HEK293 (cell line): Measurements from ENCODE around the gene CDK4.

Experiments used
- CTCF ChIP-seq: fragments of 450-650 bp; formaldehyde crosslinking; IDR thresholded peaks from 2 replicates; pipeline ENCODE4 v1.5.1; 2016; ENCODE audit warnings: missing biosample characterization, missing genetic modification characterization
- GLIS2 ChIP-seq: fragments of 450-650 bp; formaldehyde crosslinking; IDR thresholded peaks from 2 replicates; pipeline ENCODE4 v1.5.1; 2016; ENCODE audit warnings: missing biosample characterization, missing genetic modification characterization
- KLF10 ChIP-seq: fragments of 450-650 bp; IDR thresholded peaks from 2 replicates; pipeline ENCODE4 v1.5.1; 2018; ENCODE audit warnings: missing biosample characterization, mild to moderate bottlenecking, missing genetic modification characterization
- KLF9 ChIP-seq: fragments of 450-650 bp; formaldehyde crosslinking; IDR thresholded peaks from 2 replicates; pipeline ENCODE4 v1.5.1; 2016; ENCODE audit warnings: missing biosample characterization, missing genetic modification characterization, low read depth
- SALL2 ChIP-seq: fragments of 450-650 bp; formaldehyde crosslinking; IDR thresholded peaks from 2 replicates; pipeline ENCODE4 v1.5.0; 2017; ENCODE audit warnings: missing biosample characterization, mild to moderate bottlenecking, missing genetic modification characterization, borderline replicate concordance
- SCRT1 ChIP-seq: fragments of 450-650 bp; formaldehyde crosslinking; IDR thresholded peaks from 2 replicates; pipeline ENCODE4 v1.5.1; 2016; ENCODE audit warnings: missing biosample characterization, missing genetic modification characterization, borderline replicate concordance
- WT1 ChIP-seq: fragments of 450-650 bp; formaldehyde crosslinking; IDR thresholded peaks from 2 replicates; pipeline ENCODE4 v1.5.1; 2016; ENCODE audit warnings: missing biosample characterization, missing genetic modification characterization
- ZBTB10 ChIP-seq: fragments of 450-650 bp; formaldehyde crosslinking; IDR thresholded peaks from 2 replicates; pipeline ENCODE4 v1.5.1; 2016; ENCODE audit warnings: missing biosample characterization, missing genetic modification characterization
- ZBTB44 ChIP-seq: fragments of 450-650 bp; IDR thresholded peaks from 2 replicates; pipeline ENCODE4 v1.5.1; 2018; ENCODE audit warnings: missing biosample characterization, mild to moderate bottlenecking, missing genetic modification characterization
- ZIC2 ChIP-seq: fragments of 450-650 bp; formaldehyde crosslinking; IDR thresholded peaks from 2 replicates; pipeline ENCODE4 v1.5.1; 2016; ENCODE audit warnings: missing biosample characterization, missing genetic modification characterization
- ZNF121 ChIP-seq: fragments of 450-650 bp; formaldehyde crosslinking; IDR thresholded peaks from 2 replicates; pipeline ENCODE4 v1.5.1; 2016; ENCODE audit warnings: missing biosample characterization, missing genetic modification characterization
- ZNF140 ChIP-seq: fragments of 450-650 bp; formaldehyde crosslinking; IDR thresholded peaks from 2 replicates; pipeline ENCODE4 v1.5.1; 2016; ENCODE audit warnings: missing biosample characterization, missing genetic modification characterization
- ZNF148 ChIP-seq: fragments of 450-650 bp; formaldehyde crosslinking; IDR thresholded peaks from 2 replicates; pipeline ENCODE4 v1.5.0; 2017; ENCODE audit warnings: missing biosample characterization, missing genetic modification characterization, borderline replicate concordance
- ZNF394 ChIP-seq: fragments of 450-650 bp; formaldehyde crosslinking; IDR thresholded peaks from 2 replicates; pipeline ENCODE4 v1.5.1; 2016; ENCODE audit warnings: missing biosample characterization, missing genetic modification characterization, mild to moderate bottlenecking, moderate library complexity, borderline replicate concordance
- ZNF521 ChIP-seq: fragments of 450-650 bp; formaldehyde crosslinking; IDR thresholded peaks from 2 replicates; pipeline ENCODE4 v1.5.1; 2017; ENCODE audit warnings: missing biosample characterization, mild to moderate bottlenecking, missing genetic modification characterization
- ZNF660 ChIP-seq: fragments of 450-650 bp; IDR thresholded peaks from 2 replicates; pipeline ENCODE4 v1.5.1; 2018; ENCODE audit warnings: missing biosample characterization, mild to moderate bottlenecking, missing genetic modification characterization
- ZNF76 ChIP-seq: fragments of 450-650 bp; formaldehyde crosslinking; IDR thresholded peaks from 2 replicates; pipeline ENCODE4; 2016; ENCODE audit warnings: low read depth, missing biosample characterization, missing genetic modification characterization, borderline replicate concordance
- ZXDB ChIP-seq: fragments of 450-650 bp; formaldehyde crosslinking; IDR thresholded peaks from 2 replicates; pipeline ENCODE4 v1.5.1; 2016; ENCODE audit warnings: missing biosample characterization, missing genetic modification characterization
- TF ChIP-seq, protein P1 (sequence below): fragments of 450-650 bp; formaldehyde crosslinking; IDR thresholded peaks from 2 replicates; pipeline ENCODE4; 2016; ENCODE audit warnings: missing biosample characterization, missing genetic modification characterization
- TF ChIP-seq, protein P2 (sequence below): fragments of 450-650 bp; formaldehyde crosslinking; IDR thresholded peaks from 2 replicates; pipeline ENCODE4 v1.5.1; 2016; ENCODE audit warnings: missing biosample characterization, missing genetic modification characterization, borderline replicate concordance
- TF ChIP-seq, protein P3 (sequence below): fragments of 450-650 bp; formaldehyde crosslinking; IDR thresholded peaks from 2 replicates; pipeline ENCODE4 v1.5.1; 2016; ENCODE audit warnings: missing biosample characterization, missing genetic modification characterization, low read depth
- TF ChIP-seq, protein P4 (sequence below): fragments of 450-650 bp; formaldehyde crosslinking; IDR thresholded peaks from 2 replicates; pipeline ENCODE4 v1.5.1; 2017; ENCODE audit warnings: missing biosample characterization, mild to moderate bottlenecking, missing genetic modification characterization, moderate library complexity

CDK4 gene

DNA sequence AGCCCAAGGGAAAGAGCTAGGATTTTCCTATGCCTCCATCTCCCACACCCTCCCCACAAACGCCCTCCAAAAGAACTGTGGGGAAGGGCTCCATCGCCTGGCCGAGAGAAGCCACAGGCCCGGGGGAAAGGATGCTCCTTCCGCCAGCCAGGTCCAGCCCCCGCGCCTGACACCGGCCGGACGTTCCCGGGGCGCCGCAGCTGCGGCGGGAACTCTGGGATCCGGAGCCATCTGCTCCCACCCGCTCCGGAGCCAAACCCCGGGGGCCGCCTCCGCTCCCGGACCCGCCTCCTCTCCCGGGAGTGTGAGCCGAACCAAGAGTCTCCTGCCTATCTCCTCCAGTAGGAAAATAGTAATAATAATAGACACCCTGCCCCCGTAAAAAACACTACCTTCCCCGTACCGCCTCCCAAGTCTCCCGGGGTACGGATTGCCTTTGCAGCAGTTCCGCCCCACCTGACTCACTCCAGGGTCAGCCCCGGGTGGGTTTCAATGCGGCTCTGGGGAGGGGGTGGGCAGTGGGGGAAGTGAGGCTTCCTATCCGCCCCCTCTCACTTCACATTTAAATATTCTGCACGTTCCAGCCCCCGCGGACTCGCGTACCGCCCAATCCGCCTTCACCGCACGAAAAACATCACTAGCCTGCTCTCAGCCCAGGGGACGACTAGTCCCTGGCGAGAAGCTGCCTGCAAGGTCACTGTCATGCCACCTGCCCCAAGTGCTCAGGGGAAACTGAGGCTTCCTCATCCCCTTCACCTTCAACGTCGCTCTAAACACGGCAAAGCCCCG is 16.0 kb downstream of the CDK4 start (continued):
- TF ChIP-seq, protein P1, sequence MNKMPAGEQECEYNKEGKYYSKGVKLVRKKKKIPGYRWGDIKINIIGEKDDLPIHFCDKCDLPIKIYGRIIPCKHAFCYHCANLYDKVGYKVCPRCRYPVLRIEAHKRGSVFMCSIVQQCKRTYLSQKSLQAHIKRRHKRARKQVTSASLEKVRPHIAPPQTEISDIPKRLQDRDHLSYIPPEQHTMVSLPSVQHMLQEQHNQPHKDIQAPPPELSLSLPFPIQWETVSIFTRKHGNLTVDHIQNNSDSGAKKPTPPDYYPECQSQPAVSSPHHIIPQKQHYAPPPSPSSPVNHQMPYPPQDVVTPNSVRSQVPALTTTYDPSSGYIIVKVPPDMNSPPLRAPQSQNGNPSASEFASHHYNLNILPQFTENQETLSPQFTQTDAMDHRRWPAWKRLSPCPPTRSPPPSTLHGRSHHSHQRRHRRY (tag by site-specific recombination) = no peak
- TF ChIP-seq ZBTB10 (tag by site-specific recombination) (0 out of 2 replicates have a peak, but pooled peaks have one; percentile 24), ZNF660 (tag by site-specific recombination) (no peak), KLF10 (tag by site-specific recombination) (peak; percentile 43; the same call in 1 of the 2 replicates), ZNF140 (tag by site-specific recombination) (no peak), KLF9 (tag by site-specific recombination) (peak; percentile 26; the same call in 1 of the 2 replicates), ZNF148 (tag by site-specific recombination) (no peak), ZXDB (peak; percentile 32; the same call in 1 of the 2 replicates), ZNF76 (tag by site-specific recombination) (peak; percentile 71), WT1 (no peak), ZNF521 (tag by site-specific recombination) (no peak), GLIS2 (tag by site-specific recombination) (peak; percentile 80), ZNF121 (no peak), SCRT1 (tag by site-specific recombination) (no peak), ZIC2 (tag by site-specific recombination) (0 out of 2 replicates have a peak, but pooled peaks have one; percentile 8), CTCF (tag by site-specific recombination) (peak; percentile 77), ZNF394 (tag by site-specific recombination) (peak; percentile 36; the same call in 1 of the 2 replicates), SALL2 (no peak), ZBTB44 (tag by site-specific recombination) (no peak)
- TF ChIP-seq, protein P2, sequence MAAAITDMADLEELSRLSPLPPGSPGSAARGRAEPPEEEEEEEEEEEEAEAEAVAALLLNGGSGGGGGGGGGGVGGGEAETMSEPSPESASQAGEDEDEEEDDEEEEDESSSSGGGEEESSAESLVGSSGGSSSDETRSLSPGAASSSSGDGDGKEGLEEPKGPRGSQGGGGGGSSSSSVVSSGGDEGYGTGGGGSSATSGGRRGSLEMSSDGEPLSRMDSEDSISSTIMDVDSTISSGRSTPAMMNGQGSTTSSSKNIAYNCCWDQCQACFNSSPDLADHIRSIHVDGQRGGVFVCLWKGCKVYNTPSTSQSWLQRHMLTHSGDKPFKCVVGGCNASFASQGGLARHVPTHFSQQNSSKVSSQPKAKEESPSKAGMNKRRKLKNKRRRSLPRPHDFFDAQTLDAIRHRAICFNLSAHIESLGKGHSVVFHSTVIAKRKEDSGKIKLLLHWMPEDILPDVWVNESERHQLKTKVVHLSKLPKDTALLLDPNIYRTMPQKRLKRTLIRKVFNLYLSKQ (tag by site-specific recombination) = no peak
- TF ChIP-seq, protein P3, sequence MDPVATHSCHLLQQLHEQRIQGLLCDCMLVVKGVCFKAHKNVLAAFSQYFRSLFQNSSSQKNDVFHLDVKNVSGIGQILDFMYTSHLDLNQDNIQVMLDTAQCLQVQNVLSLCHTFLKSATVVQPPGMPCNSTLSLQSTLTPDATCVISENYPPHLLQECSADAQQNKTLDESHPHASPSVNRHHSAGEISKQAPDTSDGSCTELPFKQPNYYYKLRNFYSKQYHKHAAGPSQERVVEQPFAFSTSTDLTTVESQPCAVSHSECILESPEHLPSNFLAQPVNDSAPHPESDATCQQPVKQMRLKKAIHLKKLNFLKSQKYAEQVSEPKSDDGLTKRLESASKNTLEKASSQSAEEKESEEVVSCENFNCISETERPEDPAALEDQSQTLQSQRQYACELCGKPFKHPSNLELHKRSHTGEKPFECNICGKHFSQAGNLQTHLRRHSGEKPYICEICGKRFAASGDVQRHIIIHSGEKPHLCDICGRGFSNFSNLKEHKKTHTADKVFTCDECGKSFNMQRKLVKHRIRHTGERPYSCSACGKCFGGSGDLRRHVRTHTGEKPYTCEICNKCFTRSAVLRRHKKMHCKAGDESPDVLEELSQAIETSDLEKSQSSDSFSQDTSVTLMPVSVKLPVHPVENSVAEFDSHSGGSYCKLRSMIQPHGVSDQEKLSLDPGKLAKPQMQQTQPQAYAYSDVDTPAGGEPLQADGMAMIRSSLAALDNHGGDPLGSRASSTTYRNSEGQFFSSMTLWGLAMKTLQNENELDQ (tag by site-specific recombination) = no peak
- TF ChIP-seq, protein P4, sequence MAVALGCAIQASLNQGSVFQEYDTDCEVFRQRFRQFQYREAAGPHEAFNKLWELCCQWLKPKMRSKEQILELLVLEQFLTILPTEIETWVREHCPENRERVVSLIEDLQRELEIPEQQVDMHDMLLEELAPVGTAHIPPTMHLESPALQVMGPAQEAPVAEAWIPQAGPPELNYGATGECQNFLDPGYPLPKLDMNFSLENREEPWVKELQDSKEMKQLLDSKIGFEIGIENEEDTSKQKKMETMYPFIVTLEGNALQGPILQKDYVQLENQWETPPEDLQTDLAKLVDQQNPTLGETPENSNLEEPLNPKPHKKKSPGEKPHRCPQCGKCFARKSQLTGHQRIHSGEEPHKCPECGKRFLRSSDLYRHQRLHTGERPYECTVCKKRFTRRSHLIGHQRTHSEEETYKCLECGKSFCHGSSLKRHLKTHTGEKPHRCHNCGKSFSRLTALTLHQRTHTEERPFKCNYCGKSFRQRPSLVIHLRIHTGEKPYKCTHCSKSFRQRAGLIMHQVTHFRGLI (tag by site-specific recombination) = no peak
